ENCODE measurements around the gene C20orf141.
"Not testable (repeated sequence)": the region's sequence is repeated elsewhere in the genome, so short reads cannot be mapped to it uniquely, and the experiment has no call there.

Gene C20orf141

GRCh38 chr20:2800521-2801285 is 14.1 kb upstream of the C20orf141 start, which contains the start of gene CPXM1:
CPXM1 (minus strand) TSS chr20:2800627; CDS start chr20:2800572, 55 bp downstream.
- DNase-seq, result peak; percentile 15

GRCh38 chr20:2801286-2801728 is 13.5 kb upstream of the C20orf141 start:
- no peak for DNase-seq

- DNase-seq, result no peak
Measured at GRCh38 chr20:2804041-2804828, 10.6 kb upstream of the C20orf141 start.

GRCh38 chr20:2804852-2805688 is 9.7 kb upstream of the C20orf141 start:
- DNase-seq, result no peak

- no peak for DNase-seq
Measured at GRCh38 chr20:2805689-2806350, 9.0 kb upstream of the C20orf141 start.

GRCh38 chr20:2806351-2806701 is 8.5 kb upstream of the C20orf141 start:
- DNase-seq, result no peak

- no peak for DNase-seq
Measured at GRCh38 chr20:2807019-2807418, 7.8 kb upstream of the C20orf141 start.

- DNase-seq, result not testable (repeated sequence)
Measured at GRCh38 chr20:2807929-2808328, 6.9 kb upstream of the C20orf141 start.

GRCh38 chr20:2809690-2810089 is 5.1 kb upstream of the C20orf141 start:
- no peak for DNase-seq

GRCh38 chr20:2812189-2812588 is 2.6 kb upstream of the C20orf141 start:
- DNase-seq, result no peak

- DNase-seq, result no peak
Measured at GRCh38 chr20:2814076-2814475, 711 bp upstream of the C20orf141 start.

- no peak for DNase-seq
Measured at GRCh38 chr20:2815242-2815900, 584 bp downstream of the C20orf141 start.

- no peak for DNase-seq
Measured at GRCh38 chr20:2816030-2816582, 1.3 kb downstream of the C20orf141 start, which contains the start of gene TMEM239. TMEM239 (plus strand) TSS chr20:2816364; CDS start chr20:2816555, 191 bp downstream.

GRCh38 chr20:2816583-2817340 is 2.0 kb downstream of the C20orf141 start:
- no peak for DNase-seq

GRCh38 chr20:2817341-2817726 is 2.5 kb downstream of the C20orf141 start:
- no peak for DNase-seq

- DNase-seq, result no peak
Measured at GRCh38 chr20:2817891-2818595, 3.3 kb downstream of the C20orf141 start.

GRCh38 chr20:2820084-2820895 is 5.5 kb downstream of the C20orf141 start:
- peak; percentile 66 for DNase-seq

- DNase-seq, result no peak
Measured at GRCh38 chr20:2820896-2821869, 6.4 kb downstream of the C20orf141 start.

Data from fibroblast of upper back skin (primary cell).